Upper lobe of left lung (tissue), 4 donors: Measurements from ENCODE around the gene GRIA1.

Source experiments
- CTCF ChIP-seq, 6 experiments: fragments of 450-650 bp in 4 of 6; fragments of 200-600 bp in 2 of 6; sonication (generic) in 2 of 6; IDR thresholded peaks; one replicate each; pipeline ENCODE4 v1.5.1; 2016 to 2019; ENCODE audit warnings: antibody characterized with exemption in 6 of 6
- EP300 ChIP-seq, 4 donors: sonication (generic); formaldehyde crosslinking; IDR thresholded peaks; one replicate each; pipeline ENCODE4 v1.5.1; 2017; ENCODE audit warnings: antibody characterized with exemption in 4 of 4, control low read depth in 2 of 4
- POLR2A ChIP-seq, 4 donors: fragments of 450-650 bp; IDR thresholded peaks; one replicate each; pipeline ENCODE4 v1.5.1; 2016 to 2017; ENCODE audit warnings: antibody characterized with exemption in 4 of 4, mild to moderate bottlenecking in 2 of 4
- POLR2AphosphoS5 ChIP-seq, 2 donors: sonication (generic); formaldehyde crosslinking; IDR thresholded peaks; one replicate each; pipeline ENCODE4 v1.5.1; 2017; ENCODE audit warnings: antibody characterized with exemption in 2 of 2

DNA sequence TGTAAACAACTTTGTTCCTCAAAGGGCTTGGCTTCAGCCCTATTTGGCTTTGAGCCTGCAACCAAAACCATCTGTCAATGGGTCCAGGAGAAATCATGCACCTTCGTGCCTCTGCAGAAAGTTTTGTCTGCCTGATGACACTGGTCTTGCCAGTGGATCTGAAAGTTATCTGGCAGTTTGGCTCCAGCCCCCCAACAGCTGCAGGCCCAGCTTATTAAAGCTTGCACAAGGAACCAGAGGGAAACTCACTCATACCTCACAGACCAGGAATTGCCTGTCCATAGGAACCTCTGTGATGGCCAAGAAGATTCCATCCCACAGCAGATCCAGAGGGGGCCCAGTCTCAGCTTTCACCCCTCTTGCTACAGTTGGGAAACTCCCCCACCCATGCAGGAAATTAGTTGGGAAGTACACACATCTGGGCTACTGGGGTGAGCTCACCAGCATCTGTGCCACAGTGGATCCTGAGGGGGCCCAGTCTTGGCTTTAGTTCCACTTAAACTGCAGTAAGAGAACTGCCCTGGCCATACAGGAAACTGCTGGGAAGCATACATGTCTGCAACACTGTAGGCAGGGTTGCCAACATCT lies 265.5 kb downstream of the GRIA1 start:
- TF ChIP-seq CTCF (IDR thresholded peaks at IDR 0.05), result no peak
- no peak for TF ChIP-seq POLR2AphosphoS5 (IDR thresholded peaks at IDR 0.05)
- TF ChIP-seq POLR2A (IDR thresholded peaks at IDR 0.05), result no peak
- no peak for TF ChIP-seq EP300 (IDR thresholded peaks at IDR 0.05)
